HG03135 (cell line): ENCODE results near the gene CKS1B.

ENCODE experiments used
- ATAC-seq: cut with Tn5 transposase; IDR thresholded peaks from one replicate; pipeline ENCODE4 v1.9.1; 2021; ENCODE audit warnings: mild to moderate bottlenecking, moderate library complexity; ENCODE audit not compliant: unreplicated experiment

The CKS1B gene

DNA sequence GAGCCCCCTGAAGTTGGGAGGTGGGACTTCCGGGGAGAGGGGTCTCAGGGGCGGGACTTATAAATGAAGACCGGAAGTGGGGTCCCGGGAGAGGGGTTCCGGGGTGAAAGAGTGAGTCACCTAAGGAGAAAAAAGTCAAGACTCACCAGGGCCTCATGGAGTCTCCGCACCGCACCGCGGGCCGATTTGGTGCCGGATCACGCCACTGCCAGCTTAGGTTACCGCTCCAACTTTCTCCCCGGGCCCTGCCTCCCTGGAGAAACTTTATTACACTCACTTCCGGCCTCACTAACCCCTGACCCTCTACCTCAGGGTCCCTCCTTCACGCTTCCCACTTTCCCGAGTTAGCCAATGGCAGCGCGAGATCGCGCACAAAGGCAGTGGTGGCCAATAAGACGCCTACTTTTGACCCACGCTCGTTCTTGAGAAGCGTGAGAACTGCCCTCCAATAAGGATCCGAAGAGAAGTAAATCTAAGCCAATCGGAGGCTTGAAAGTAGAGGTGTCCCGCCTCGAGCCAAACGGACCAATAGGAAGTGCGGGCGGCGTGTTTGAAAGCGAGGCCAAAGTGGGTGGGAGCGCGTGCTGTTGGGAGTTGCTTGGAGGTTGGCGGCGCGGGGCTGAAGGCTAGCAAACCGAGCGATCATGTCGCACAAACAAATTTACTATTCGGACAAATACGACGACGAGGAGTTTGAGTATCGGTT lies at the start of gene CKS1B:
CKS1B (plus strand) TSS at position 580 of the 706 bp plus-strand sequence; CDS start at position 645, 65 bp downstream.
- peak; percentile 76 for ATAC-seq

DNA sequence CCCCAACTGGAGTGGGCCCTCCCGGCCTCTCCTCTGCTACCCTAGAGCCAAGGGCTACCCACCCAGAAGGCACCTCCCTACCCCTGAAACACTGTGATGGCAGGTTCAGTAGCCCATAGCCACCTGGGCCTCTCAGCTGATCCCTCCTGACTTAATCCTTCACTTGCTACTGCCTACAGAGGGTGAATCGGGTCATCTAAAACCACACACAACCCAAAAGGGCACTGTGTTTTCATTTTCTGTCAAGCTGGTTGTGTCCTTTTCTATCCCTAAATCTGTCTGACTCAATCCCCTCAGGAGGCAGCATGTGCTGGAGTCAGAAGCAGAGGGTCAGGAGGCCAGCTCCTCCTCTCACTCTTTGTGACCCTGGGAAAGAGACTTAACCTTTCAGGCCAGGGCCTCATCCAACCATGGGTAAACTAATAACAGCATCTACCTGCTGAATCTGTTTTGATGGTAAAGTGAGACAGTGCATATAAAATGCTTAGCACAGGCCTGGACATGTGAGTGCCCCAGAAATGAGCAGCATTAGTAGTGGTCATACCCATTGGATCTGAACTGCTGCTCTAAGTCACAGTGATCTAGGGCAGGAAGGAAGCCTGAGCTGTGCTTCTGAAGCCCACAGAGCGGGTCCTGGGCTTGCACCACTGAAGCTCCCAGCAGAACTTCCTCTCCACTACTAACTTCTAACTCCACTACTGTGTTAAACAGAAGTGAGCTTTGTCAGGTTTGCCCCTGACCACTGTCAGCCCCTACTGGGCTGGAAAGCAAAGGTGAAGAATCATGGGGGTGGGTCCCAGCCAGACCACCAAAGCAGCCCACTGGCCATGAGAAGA lies 48.9 kb upstream of the CKS1B start:
- no peak for ATAC-seq

DNA sequence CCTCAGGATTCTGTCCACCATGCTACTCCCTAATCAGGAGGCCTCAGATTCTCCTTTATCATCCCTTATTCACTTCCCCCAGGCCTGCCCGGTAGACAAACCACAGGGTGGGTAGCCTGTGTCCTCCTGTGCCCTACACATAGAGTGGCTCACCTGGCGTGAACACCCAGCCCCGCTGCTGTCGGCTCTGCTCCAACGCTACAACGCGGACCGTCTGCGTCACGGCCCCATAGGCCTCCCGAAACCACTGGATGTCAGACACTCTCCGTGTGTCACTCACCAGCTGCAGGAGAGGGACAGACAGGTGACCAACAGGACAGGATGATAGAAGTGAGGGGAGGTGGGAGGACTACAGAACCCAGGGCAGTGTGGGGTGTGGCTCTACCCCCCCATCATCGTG lies 48.3 kb upstream of the CKS1B start:
- ATAC-seq: no peak

DNA sequence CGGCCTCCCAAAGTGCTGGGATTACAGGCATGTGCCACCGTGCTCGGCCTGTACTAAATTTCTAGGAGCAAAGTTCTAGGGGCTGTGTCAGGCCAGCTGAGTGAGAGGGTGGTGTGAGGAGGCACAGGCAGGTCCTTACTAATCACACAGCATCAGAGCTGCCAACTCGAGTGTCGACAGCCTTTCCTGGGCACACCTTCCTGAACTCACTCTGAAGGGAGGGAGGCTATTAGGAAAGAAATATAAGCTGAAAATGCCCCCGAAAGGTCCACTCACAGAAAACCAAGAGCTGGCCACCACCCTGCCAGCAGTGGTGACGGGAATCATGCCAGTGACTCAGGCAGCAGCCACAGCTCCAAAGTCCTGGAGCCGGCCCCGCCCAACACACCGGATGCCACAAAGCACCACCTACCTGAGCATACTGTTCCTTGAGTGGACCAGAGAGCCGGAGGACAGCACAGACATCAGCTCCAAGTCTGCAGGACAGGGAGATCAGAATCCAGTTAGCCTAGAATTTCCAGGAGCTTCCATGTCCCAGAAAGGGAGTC lies 42.5 kb upstream of the CKS1B start:
- ATAC-seq: no peak

DNA sequence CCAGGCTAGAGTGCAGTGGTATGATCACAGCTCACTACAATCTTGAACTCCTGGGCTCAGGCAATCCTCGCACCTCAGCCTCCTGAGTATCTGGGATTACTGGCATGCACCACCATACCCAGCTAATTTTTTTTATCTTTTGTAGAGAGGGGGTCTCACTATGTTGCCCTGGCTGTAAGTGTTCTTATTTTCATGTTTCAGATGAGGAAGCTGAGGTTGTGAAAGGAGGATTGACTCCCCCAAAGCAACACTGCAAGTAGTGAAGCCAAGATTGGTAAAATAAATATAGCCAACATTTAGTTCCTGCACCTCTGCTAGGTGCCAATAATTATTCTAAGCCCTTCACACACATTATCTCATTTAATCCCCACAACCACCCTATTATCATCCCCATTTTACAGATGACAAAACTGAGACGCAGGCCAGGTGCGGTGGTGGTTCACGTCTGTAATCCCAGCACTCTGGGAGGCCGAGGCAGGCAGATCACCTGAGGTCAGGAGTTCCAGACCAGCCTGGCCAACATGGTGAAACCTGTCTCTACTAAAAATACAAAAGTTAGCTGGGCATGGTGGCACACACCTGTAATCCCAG lies 40.0 kb upstream of the CKS1B start:
- no peak for ATAC-seq

DNA sequence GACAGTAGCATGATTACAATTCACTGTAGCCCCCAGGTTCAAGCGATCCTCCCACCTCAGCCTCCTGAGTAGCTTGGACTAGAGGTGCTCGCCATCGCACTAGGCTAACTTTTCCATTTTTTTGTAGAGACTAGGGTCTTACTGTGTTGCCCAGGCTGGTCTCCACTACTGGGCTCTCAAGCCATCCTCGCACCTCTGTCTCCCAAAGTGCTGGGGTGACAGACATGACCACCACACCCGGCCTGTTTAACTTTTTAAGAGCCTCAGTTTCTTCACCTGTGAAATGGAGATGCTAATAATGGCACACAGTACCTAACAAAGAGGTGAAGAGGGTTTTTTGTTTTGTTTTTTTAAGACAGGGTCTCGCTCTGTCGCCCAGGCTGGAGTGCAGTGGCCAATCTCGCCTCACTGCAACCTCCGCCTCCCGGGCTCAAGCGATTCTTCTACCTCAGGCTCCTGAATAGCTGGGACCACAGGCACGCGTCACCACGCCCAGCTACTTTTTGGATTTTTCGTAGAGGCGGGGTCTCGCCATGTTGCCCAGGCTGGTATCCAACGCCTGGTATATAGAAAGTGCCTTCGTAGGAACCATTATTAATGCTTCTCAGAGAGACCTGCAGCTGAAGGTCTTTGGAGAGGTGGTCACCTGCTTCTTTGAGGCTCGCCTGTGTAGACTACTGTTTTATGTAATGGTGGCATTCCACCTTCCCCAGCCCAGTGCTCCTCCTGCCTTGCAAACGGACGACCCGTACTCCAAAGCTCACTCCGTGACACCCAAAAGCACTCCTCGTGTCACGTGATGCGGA lies 38.5 kb upstream of the CKS1B start:
- no peak for ATAC-seq

DNA sequence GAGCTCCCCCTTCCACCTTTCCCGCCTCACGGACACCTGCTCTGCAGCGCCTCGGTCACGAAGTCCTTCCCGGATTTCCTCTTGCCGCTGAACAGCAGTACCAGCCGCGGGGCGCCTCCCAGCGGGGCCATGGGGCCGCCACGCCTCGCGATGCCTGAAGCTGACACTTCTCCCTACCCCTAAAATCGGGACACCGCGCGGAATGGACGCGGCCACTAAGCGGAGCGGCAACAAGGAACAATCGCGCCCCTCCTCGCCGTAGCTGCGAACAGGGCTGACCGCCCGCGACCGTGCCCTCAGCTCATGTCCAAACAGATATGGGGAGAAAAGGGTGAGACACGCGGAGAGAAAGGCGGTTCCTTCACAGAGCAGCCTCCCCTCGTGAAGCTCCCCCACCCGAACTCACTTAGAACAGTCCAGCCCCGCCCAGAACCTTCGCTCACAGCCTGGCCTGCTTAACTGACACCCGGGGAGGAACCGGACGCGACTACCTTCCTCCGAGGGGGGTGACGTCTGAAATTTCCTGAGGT lies 37.9 kb upstream of the CKS1B start, which contains the start of gene PMVK:
PMVK (minus strand) TSS at position 165 of the 530 bp plus-strand sequence; CDS start at position 131, 34 bp downstream.
- peak; percentile 72 for ATAC-seq

DNA sequence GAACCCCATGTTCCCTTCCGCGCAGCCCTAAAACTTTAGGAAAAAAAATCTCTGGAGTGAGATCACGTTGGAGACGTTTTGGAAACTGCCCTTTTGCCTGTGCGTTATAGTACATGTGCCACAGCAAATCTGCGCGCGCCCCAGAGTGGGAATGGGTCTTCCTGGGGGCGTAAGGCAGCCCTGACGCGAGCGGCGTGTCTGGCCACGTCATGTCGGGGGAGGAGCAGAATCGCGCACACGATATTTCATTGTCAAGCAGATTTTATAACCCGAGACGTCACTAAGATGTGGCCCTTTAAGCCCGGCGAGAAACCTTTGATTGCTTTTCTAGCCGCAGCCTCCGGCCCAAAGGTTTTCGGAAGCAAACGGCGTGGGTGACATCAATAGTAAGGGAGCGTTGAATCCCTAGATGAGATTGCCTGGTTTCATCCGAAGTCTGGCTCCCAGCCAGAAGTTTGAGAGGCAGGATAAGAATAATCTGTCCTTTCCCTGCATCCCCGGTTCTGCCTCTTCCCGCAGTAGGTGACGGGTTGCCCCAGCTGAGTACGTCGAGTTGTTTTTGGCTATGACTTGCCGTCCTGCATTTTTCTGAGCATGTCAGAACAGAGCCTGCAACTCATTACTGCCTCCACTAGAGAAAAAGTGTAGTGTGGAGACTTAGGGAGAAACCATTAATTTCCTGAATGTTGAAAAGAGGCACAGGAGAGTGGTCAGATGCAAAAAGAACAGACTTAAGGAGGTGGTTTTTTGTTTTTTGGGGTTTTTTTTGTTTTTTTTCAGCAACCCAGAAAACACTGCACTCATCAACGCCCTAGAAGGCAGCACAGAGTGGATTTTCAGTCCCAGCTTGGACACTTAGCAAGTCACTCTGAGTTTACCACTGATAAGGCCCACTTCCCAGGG lies 37.1 kb upstream of the CKS1B start:
- ATAC-seq: peak; percentile 45

DNA sequence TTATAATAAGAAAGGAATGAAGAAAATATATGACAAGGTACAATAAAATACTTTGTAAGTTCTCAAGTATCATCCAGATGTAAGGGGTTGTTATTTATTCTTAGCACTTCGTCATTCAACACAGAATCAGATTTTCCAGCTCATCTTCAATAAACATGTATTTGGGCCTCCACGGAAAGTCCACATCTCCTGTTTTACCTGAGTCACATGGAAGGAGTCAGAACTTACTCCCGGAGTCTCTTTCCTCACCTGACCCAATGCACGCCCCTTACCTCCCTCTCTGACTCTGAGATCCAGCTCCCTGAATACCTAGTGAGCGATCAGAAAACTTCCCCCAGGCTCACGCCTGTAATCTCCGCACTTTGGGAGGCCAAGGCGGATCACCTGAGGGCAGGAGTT lies 36.5 kb upstream of the CKS1B start:
- no peak for ATAC-seq

DNA sequence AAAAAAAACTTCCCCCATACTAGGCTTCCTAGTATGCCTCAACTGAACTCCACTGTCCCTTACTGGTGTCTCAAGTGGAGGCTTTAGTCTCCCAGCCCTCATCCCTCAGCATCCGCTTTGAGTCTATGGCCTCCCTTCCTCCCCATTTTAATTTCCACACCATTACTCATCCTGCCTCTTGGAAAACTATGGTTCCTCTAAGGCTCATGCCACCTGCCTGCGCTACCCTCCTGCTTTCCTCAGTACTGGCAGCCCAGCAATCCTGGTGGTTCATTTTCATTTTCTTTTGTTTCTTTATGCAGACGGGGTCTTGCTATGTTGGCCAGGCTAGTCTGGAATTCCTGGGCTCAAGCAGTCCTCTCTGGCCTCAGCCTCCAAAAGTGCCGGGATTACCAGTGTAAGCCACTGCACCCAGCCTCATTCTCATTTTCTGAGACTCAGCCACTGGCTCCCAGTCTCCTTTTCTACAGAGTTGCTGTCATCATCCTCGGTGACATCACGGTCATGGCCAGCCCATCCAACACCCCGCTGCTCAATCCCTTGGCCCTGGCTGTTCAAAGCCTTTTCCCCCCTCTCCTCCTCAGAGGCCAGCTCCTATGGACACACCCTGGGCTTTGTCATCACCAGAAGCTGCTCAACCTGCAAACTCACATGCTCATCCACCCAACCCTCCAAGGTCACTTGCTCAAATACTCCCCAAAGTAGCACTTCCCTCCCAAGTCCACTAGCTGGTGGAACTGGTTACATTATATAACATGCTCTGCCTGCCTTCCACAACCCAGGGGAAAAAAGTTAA lies 35.7 kb upstream of the CKS1B start:
- no peak for ATAC-seq

DNA sequence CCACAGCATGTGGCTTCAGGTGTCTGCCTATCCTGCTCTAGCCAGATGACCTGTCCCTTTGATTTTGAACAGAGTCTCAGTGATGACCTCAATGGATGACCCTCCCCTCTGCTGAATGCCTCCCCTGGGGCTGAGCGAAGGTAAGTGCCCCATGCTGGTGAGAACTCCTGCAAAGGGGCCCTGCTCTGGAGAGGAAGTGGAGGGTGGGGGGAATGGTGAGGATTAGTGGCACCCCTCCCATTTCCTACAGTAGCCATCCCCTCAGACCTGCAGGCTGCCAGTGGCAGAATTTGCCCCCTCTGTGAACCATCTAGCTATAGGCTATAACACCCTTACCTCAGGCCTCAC lies 34.3 kb upstream of the CKS1B start:
- no peak for ATAC-seq

DNA sequence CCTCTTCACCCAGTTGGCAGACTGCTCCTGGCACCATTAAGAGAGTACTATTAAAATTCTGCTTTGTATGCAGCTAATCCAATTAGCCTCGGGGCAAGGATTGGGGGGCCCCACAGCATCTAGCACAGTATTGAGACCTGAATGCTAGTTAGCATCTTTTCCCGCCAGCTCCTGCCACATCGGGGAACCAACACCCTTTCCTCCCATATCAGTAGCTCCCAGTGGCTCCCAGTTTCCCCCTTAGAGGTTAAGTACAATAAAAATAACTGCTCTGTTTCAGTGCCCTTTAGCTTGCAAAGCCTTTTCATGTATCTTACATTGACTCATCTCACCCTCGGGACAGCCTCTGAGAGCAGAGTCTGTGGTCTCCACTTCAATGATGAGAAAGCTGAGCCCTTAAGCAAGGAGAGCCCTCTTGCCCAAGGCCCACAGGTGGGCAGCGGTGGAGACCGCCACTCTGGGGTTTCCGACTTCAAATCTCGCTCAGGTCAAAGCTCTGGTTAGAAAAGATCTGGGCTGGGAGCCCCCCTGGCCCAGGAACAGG lies 33.8 kb upstream of the CKS1B start:
- no peak for ATAC-seq

DNA sequence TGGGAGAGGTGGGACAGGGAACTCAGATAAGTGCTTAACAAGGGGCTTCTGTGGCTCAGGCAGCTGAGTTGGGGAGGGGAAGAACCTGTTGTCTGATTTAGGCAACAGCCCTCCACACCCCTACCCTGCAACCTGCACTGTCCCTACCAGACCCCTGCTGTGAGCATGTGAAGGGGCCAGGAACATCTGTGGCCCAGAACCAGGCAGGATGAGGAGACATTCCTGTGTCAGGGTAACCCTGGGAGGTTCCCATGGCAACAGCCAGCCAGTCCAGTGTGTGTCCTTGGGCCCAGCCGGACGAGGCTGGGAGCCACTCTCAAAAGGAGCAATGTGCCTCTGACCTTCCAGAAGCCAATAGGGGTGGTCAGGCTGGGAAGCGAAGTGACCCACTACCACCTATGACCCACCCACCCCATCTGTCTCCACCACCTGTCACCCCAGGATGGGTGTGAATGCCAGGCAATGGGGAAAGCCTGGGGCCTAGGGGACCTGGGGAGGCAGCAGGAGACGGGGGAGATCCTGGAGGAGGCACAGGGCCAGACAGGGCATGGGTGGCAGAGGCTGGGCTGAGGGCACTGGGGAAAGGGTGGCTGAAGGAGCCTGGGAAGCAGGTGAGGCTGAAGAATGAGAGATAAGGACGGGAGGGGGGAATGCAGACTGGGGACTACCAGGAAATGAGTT lies 33.0 kb upstream of the CKS1B start:
- no peak for ATAC-seq

DNA sequence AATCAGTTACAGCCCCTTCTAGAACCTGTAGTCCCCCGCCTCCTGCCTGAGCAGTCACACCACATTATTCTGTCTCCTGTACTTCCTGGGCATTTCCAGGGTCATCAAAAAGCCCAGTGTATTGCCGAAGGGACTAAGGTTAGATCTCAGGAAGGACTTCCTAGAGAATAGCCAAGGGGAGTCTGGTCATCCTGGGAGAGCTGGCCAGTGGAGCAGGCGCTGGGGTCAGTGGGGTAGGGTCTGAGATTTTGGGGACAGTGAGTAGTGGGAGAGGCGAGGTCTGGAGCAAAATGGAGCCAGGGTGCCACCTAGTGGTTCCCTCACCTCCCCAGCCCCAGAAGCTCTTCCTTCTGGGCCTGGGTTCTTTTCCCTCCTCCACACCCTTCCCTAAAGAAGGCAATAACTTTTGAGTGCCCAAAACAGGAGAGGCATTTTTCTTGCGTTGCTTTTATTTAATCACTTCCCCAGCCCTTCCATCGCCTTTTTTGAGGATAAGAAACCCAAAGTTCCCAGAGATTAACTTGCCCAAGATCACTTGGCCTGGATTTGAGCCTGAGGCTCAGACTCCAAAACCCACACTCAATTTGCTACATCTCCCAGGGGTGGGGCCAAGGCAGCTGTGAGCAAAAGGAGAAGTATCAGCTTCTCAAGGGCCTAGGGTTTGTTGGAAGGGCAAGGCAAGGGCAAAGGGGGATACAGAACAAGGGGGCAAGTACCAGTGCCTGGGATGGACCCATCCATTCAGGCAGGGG lies 30.7 kb upstream of the CKS1B start:
- ATAC-seq: no peak

DNA sequence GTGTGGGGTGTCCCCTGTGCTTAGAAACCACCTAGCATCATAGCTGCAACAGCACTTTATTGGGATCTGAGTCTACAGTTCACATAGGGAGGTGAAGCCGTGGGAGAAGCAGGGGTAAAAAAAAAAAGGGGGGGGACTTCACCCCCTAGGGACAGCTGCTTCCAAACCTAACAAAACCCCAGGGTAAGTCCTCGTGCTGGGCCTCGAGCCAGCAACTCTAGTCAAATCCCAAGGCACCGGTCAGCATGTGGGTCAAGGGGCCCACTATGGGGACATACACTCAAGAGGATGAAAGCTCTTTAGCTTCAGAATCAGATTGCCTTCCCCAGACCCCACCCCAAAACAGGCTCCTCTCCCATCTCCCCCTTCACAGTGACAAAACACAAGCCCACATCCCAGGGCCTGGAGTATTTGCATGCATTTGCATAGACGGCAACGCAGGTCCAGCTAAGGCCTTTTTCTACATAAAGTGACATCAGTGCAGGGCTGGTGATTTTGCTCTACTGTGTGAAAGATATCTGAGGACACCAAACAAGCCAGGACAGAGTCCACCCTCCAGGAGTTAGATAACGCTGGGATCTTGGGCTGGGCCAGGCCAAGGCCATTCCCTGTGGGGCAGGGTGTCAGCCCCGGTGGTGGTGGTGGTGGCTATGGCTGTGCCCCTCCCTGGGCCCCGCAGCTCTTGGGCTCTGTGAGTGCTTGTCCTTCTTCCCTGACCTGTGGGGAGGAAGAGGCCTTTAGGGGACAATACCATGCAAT lies 29.9 kb upstream of the CKS1B start:
- ATAC-seq: no peak

DNA sequence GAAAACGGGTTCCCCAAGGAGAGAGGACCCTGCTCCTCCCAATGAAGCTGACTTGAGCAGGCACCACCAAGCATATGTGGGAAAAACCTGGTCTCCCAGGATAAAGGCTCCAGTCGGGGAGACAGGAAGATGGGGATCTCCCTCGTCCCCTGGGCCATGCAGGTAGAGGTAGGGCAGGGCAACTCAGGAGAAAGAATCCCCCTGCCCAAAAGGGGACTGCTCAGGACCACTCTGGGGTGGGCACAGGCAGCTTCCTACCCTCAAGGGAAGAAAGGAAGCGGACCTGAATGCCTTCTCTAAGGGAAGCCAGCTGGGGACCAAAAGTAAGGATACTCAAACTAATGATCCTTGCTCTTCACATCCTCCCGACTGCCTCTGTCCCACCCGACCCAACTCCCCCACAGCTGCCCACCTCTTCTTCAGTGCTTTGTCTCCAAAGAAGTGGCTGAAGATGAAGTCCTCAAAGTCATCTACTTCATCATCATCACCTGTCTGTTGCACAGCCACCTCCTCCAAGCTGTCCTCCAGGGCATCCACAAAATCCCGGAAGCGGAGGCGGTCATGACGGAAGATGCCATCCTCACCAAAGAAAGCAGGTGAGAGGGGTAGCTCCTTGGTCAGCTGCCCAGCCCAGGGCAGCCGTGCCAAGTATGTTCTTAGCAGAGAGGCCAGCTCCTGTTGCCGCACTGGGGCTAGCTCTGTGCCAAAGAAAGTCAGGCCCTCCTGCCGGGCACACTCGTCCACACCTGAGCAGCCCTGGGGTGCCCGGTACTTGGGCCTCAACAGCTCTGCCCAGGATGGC lies 29.1 kb upstream of the CKS1B start:
- no peak for ATAC-seq
